Activated CD8-positive, alpha-beta T cell treated with anti-CD3 and anti-CD28 coated beads for 36 hours (primary cell): ENCODE results near the gene CATSPERD. TPM values are rescaled to one million over a fixed set of nuclear protein-coding genes. Genes with fewer than 3 reads are reported as not detected.
A peak's percentile ranks its signal among the peaks of the same experiment; 100 is the strongest.

Experiments used
- ATAC-seq: fragments of 200-7000 bp; cut with Tn5 transposase; one replicate; pipeline ENCODE4 v1.10.0; 2021; ENCODE audit warnings: mild to moderate bottlenecking, moderate library complexity
- CTCF ChIA-PET: fragments of 350-600 bp; sonication (Branson Sonifier 250); formaldehyde crosslinking; loops from one replicate; lab custom pipeline; 2021; ENCODE audit warnings: antibody characterized with exemption; lab: Charles Lee
- POLR2A ChIA-PET: fragments of 350-600 bp; sonication (Branson Sonifier 250); formaldehyde crosslinking; loops from one replicate; lab custom pipeline; 2021; ENCODE audit warnings: antibody characterized with exemption; lab: Charles Lee
- DNase-seq: peaks from one replicate; pipeline ENCODE4 v3.0.0-alpha.2; 2020
- H3K27ac Mint-ChIP-seq: one replicate; pipeline ENCODE4 v1.8.0; 2021; ENCODE audit warnings: mild to moderate bottlenecking, mixed read lengths
- H3K27me3 Mint-ChIP-seq: one replicate; pipeline ENCODE4 v1.8.0; 2021; ENCODE audit warnings: mixed read lengths
- H3K36me3 Mint-ChIP-seq: one replicate; pipeline ENCODE4 v1.8.0; 2021; ENCODE audit warnings: low read depth, mixed read lengths
- H3K4me1 Mint-ChIP-seq: one replicate; pipeline ENCODE4 v1.8.0; 2021; ENCODE audit warnings: low read depth, mixed read lengths
- H3K4me3 Mint-ChIP-seq: one replicate; pipeline ENCODE4 v1.8.0; 2021; ENCODE audit warnings: mild to moderate bottlenecking, moderate library complexity, mixed read lengths
- H3K9me3 Mint-ChIP-seq: one replicate; pipeline ENCODE4 v1.8.0; 2021; ENCODE audit warnings: mixed read lengths
- intact Hi-C: fragments of 100-400 bp; cut with micrococcal nuclease; formaldehyde crosslinking; loops from one replicate; pipeline ENCODE4 v1.10.0; 2022
- total RNA-seq, 2 experiments: library from RNA; stranded (reverse); gene quantifications; one replicate each; pipeline ENCODE4 v1.2.3, GENCODE V29; 2021
- TF ChIP-seq, protein P1 (sequence below): fragments of 200-600 bp; IDR thresholded peaks from one replicate; pipeline ENCODE4 v1.8.0; 2022; ENCODE audit warnings: antibody characterized with exemption, mild to moderate bottlenecking

Gene CATSPERD
- total RNA-seq, 2 experiments from 2014 or later, result not detected

DNA sequence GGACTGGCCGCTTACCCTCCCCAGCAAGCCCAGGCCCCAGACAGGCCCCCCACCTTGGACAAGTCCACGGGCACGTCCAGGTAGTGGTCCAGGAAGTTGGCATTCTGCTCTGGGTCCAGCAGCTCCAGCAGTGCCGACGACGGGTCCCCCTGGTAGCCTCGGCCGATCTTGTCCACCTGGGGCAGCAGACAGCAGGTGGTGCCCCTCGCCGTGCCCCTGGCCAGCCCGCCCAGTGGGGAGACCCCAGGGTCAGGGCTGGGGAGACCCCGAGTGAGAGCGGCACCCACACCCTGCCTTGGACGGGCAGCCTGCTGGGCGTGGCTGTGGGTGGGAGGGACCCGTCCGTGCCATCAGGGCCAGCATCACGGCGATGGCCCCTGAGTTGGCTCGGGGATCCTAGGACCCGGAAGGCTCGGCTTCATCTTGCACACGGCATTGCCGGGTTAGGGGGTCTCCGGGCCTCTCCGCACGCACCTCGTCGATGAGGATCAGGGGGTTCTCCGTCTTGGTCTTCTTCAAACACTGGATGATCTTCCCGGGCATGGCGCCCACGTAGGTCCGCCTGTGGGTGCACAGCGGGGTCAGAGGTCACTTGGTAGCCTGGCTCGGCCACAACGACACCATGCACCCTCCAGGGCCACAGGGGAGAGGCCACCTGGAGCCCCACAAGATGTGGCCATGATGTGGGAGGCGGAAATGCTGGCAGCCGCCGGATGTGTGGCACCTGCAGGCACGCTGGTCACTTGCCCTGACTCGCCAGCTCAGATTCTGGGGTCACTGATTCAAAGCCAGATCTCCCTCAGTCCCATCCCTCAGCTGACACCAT, 24.0 kb upstream of the CATSPERD start:
- Mint-ChIP-seq H3K4me3 (no peak overlapping the region), H3K36me3 (peaks cover 57% of the 10 kb centered on the region), H3K9me3 (no peaks in the 10 kb centered on the region), H3K27ac (no peak overlapping the region), H3K4me1 (peaks cover 7% of the 10 kb centered on the region), H3K27me3 (no peaks in the 10 kb centered on the region)
- ATAC-seq, result no peak
- intact Hi-C loops, result loop anchor here (10.0 kb wide), 1 partner anchor 98 kb away; the partner anchor contains the start of gene DUS3L
- ChIA-PET CTCF (no interaction called here), POLR2A (interaction anchor here (1.1 to 20.6 kb wide), 2 partner anchors 16 to 207 kb away, joined by 3 to 516 read pairs; partner anchors contain the start of genes CATSPERD, LONP1 and NDUFA11)
- DNase-seq, result no peak
- TF ChIP-seq, protein P1, sequence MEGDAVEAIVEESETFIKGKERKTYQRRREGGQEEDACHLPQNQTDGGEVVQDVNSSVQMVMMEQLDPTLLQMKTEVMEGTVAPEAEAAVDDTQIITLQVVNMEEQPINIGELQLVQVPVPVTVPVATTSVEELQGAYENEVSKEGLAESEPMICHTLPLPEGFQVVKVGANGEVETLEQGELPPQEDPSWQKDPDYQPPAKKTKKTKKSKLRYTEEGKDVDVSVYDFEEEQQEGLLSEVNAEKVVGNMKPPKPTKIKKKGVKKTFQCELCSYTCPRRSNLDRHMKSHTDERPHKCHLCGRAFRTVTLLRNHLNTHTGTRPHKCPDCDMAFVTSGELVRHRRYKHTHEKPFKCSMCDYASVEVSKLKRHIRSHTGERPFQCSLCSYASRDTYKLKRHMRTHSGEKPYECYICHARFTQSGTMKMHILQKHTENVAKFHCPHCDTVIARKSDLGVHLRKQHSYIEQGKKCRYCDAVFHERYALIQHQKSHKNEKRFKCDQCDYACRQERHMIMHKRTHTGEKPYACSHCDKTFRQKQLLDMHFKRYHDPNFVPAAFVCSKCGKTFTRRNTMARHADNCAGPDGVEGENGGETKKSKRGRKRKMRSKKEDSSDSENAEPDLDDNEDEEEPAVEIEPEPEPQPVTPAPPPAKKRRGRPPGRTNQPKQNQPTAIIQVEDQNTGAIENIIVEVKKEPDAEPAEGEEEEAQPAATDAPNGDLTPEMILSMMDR, result no peak

DNA sequence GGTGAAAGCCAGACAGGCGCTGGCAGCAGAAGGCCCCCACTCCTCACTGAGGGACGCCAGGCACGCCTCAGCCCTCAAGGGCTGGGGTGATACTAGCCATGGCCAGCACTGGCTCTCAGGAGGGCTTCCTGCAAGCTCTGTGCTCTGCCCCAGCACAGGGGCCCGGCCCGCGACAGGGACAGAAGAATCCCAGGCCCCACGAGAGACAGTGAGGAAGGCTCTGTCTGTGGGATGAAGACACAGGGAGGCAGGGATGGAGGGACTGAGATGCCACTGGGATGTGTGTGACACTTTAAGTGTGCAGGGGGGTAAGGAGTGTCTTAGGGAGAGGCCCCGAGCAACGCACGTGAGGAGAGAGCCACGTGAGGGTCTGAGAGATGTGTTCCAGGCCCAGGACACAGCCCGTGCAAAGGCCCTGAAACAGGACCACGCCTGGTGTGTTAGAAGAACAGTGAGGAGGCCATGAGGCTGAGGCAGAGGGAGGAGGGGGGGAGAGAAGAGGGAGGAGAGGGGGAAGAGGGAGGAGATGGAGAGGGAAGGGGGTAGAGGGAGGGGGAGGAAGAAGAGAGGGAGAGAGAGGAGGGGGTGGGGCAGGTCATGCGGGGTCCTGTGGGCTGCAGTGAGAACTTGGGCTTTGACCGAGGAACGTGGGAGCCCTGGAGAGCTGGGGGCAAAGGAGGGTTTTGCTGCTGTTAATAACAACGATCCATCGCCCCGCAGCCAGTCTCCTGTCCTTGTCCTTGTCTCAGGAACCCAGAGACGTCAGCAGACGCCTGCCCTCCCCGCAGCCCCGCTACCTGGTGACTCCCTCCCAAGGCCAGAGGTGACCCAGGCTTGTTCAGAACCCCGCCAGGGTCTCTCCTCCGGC, 23.2 kb upstream of the CATSPERD start:
- Mint-ChIP-seq H3K4me3 (no peak overlapping the region), H3K36me3 (peaks cover 53% of the 10 kb centered on the region), H3K27ac (peak overlapping the region; percentile 34), H3K9me3 (no peaks in the 10 kb centered on the region), H3K4me1 (peaks cover 7% of the 10 kb centered on the region), H3K27me3 (no peaks in the 10 kb centered on the region)
- DNase-seq (no peak), ATAC-seq (no peak)
- intact Hi-C loops, result loop anchor here (10.0 kb wide), 1 partner anchor 98 kb away; the partner anchor contains the start of gene DUS3L
- TF ChIP-seq, protein P1, result no peak
- POLR2A ChIA-PET, result interaction anchor here (1.1 to 20.6 kb wide), 2 partner anchors 15 to 206 kb away, joined by 3 to 516 read pairs; partner anchors contain the start of genes CATSPERD, LONP1 and NDUFA11
- CTCF ChIA-PET, result no interaction called here

DNA sequence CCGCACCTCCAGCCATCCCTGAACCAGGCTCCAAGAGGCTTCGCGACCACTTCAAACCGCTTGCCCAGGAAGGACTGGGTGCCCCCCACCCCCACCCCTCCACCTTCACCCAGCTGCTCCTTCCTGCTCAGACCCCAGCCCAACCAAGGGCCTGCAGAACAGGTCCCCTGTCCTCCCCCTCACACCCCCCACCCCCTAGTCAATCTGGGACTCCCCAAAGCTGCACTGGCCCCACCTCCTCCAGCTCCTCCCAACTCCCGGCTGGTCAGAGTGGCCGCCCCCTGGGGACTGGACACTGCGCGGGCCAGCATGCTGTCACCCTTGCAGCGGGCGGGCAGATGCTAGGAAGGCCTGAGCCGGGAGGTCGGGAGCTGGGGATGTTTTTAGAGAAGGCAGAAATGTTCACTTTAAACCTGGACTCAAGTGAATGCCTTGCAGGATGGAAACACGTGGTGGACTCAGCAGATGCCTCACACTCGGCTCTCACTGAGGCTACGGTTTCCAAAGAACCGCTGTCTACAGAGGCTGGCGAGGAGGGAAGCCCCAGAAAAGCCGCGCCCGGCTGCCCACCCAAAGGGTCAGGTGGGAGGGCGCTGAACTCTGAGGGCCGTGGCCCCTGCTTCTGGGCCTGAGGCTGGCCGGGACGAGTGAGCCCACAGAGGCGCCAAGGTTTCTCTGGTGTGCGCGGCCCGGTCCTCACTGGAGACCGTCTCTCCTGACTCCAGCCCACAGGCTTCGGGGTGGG, 22.4 kb upstream of the CATSPERD start:
- Mint-ChIP-seq H3K4me3 (no peak overlapping the region), H3K36me3 (peaks cover 48% of the 10 kb centered on the region), H3K4me1 (peaks cover 2% of the 10 kb centered on the region), H3K9me3 (no peaks in the 10 kb centered on the region), H3K27me3 (no peaks in the 10 kb centered on the region), H3K27ac (no peak overlapping the region)
- POLR2A ChIA-PET, result interaction anchor here (0.6 to 20.6 kb wide), 3 partner anchors 7 to 199 kb away, joined by 3 to 516 read pairs (median 14); partner anchors contain the start of genes CATSPERD, LONP1 and RPL36
- TF ChIP-seq, protein P1, result no peak
- CTCF ChIA-PET, result no interaction called here
- intact Hi-C loops, result loop anchor here (10.0 kb wide), 1 partner anchor 97 kb away; the partner anchor contains the start of gene DUS3L
- DNase-seq (no peak), ATAC-seq (no peak)

DNA sequence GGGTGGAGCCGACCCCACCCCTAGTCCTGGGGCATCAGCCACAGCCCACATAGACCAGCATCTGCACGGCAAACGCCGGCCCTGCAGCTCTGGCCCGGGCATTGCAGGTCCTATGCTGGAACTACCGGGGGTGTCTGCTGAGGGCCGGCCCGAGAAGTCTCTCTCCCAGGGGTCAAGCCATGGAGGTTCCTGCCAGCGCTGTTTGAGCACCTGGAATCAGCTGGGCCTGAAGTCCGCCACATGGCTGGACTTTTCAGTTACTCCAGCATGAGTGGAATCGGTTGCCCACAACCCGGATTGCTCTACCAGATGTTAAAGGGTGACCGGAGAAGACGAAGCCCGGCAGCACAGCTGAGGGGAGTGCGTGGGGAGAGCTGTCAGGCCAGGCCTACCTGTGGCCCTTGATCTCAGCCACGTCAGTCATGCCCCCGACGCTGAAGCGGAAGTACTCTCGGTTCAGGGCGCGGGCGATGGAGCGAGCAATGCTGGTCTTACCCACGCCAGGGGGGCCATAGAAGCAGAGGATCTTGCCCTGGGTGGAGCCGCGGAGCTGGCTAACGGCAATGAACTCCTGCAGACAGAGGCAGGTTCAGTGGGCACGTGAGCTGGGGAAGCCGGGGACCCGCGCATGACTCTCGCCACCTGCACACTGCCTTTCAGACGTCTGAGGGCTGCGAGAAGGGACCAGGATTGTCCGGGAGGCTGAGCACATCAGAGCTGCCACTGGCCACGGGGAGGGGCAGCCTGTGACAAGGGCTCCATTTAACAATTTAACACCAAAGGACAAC, 21.6 kb upstream of the CATSPERD start:
- intact Hi-C loops, result loop anchor here (10.0 kb wide), 1 partner anchor 96 kb away; the partner anchor contains the start of gene DUS3L
- no peak overlapping the region for H3K27ac Mint-ChIP-seq
- ChIA-PET CTCF (interaction anchor here (1.4 to 2.2 kb wide), 3 partner anchors 9 to 13 kb away, joined by 5 to 11 read pairs (median 6); no protein-coding TSS in a partner anchor), POLR2A (interaction anchor here (0.6 to 20.6 kb wide), 3 partner anchors 8 to 198 kb away, joined by 3 to 516 read pairs (median 14); partner anchors contain the start of genes CATSPERD, LONP1 and RPL36)
- H3K36me3 Mint-ChIP-seq, result peaks cover 51% of the 10 kb centered on the region
- H3K27me3 Mint-ChIP-seq, result no peaks in the 10 kb centered on the region
- H3K9me3 Mint-ChIP-seq, result no peaks in the 10 kb centered on the region
- no peak for DNase-seq
- ATAC-seq, result no peak
- H3K4me1 Mint-ChIP-seq, result peaks cover 2% of the 10 kb centered on the region
- H3K4me3 Mint-ChIP-seq, result no peak overlapping the region
- TF ChIP-seq, protein P1, result no peak
